HG03097 (cell line): ENCODE results near the gene GP1BB.
"Not testable (repeated sequence)": the region's sequence is repeated elsewhere in the genome, so short reads cannot be mapped to it uniquely, and the experiment has no call there.

ENCODE experiments used
- ATAC-seq: cut with Tn5 transposase; IDR thresholded peaks from one replicate; pipeline ENCODE4 v1.9.1; 2021; ENCODE audit not compliant: unreplicated experiment, low FRiP score

The GP1BB gene

GRCh38 chr22:19723232-19723982, at the start of gene GP1BB:
Gene GP1BB (plus strand): TSS chr22:19723539. CDS start chr22:19723570, 31 bp downstream.
- ATAC-seq: no peak

- ATAC-seq: no peak
Measured at GRCh38 chr22:19673660-19674059, 49.7 kb upstream of the GP1BB start.

GRCh38 chr22:19674129-19674928, 49.0 kb upstream of the GP1BB start:
- ATAC-seq: no peak

- ATAC-seq: no peak
Measured at GRCh38 chr22:19674929-19675253, 48.4 kb upstream of the GP1BB start.

- no peak for ATAC-seq
Measured at GRCh38 chr22:19675428-19675827, 47.9 kb upstream of the GP1BB start.

GRCh38 chr22:19676437-19676836, 46.9 kb upstream of the GP1BB start:
- ATAC-seq: not testable (repeated sequence)

- ATAC-seq: no peak
Measured at GRCh38 chr22:19678949-19679521, 44.3 kb upstream of the GP1BB start.

- ATAC-seq: no peak
Measured at GRCh38 chr22:19679522-19680101, 43.7 kb upstream of the GP1BB start.

GRCh38 chr22:19680287-19680881, 43.0 kb upstream of the GP1BB start:
- ATAC-seq: no peak

- no peak for ATAC-seq
Measured at GRCh38 chr22:19680911-19681862, 42.2 kb upstream of the GP1BB start.

GRCh38 chr22:19681863-19682245, 41.5 kb upstream of the GP1BB start:
- ATAC-seq: no peak

GRCh38 chr22:19686946-19687345, 36.4 kb upstream of the GP1BB start:
- ATAC-seq: no peak

GRCh38 chr22:19687561-19688300, 35.6 kb upstream of the GP1BB start:
- ATAC-seq: no peak

GRCh38 chr22:19688301-19689290, 34.7 kb upstream of the GP1BB start:
- ATAC-seq: no peak

GRCh38 chr22:19689408-19689807, 33.9 kb upstream of the GP1BB start:
- ATAC-seq: no peak

- no peak for ATAC-seq
Measured at GRCh38 chr22:19691007-19691720, 32.2 kb upstream of the GP1BB start.

GRCh38 chr22:19691721-19692341, 31.5 kb upstream of the GP1BB start:
- ATAC-seq: no peak
